Upper lobe of left lung (tissue), 6 donors: ENCODE data around the gene DNAI1. TPM values are rescaled to one million over a fixed set of nuclear protein-coding genes. Genes with fewer than 3 reads are reported as not detected.

Experiments used
- ATAC-seq, 2 donors: fragments of 200-7000 bp; cut with Tn5 transposase; one replicate each; pipeline ENCODE4 v1.9.1; 2022; ENCODE audit warnings: mild to moderate bottlenecking in 2 of 2, moderate library complexity in 2 of 2; ENCODE audit not compliant: low FRiP score in 2 of 2
- DNase-seq, 2 donors: peaks; one replicate each; pipeline ENCODE4 v3.0.0-alpha.2; 2019 to 2020
- H3K27ac ChIP-seq, 4 donors: fragments of 200-600 bp; sonication (generic); one replicate each; pipeline ENCODE4 v1.5.1; 2016 to 2019
- H3K27me3 ChIP-seq, 4 donors: fragments of 200-600 bp; sonication (generic); one replicate each; pipeline ENCODE4 v1.5.1; 2017 to 2019
- H3K36me3 ChIP-seq, 4 donors: fragments of 200-600 bp; sonication (generic); one replicate each; pipeline ENCODE4 v1.5.1; 2016 to 2019
- H3K4me1 ChIP-seq, 4 donors: fragments of 200-600 bp; sonication (generic); one replicate each; pipeline ENCODE4 v1.5.1; 2018 to 2019
- H3K4me3 ChIP-seq, 4 donors: fragments of 200-600 bp; sonication (generic); one replicate each; pipeline ENCODE4 v1.5.1; 2017 to 2019; ENCODE audit warnings: mild to moderate bottlenecking in 2 of 4, moderate library complexity in 1 of 4
- H3K9me3 ChIP-seq, 4 donors: fragments of 200-600 bp; sonication (generic); one replicate each; pipeline ENCODE4 v1.5.1; 2018 to 2019
- EP300 ChIP-seq, 4 donors: sonication (generic); formaldehyde crosslinking; IDR thresholded peaks; one replicate each; pipeline ENCODE4 v1.5.1; 2017; ENCODE audit warnings: antibody characterized with exemption in 4 of 4, control low read depth in 2 of 4
- POLR2A ChIP-seq, 4 donors: fragments of 450-650 bp; IDR thresholded peaks; one replicate each; pipeline ENCODE4 v1.5.1; 2016 to 2017; ENCODE audit warnings: antibody characterized with exemption in 4 of 4, mild to moderate bottlenecking in 2 of 4
- POLR2AphosphoS5 ChIP-seq, 2 donors: sonication (generic); formaldehyde crosslinking; IDR thresholded peaks; one replicate each; pipeline ENCODE4 v1.5.1; 2017; ENCODE audit warnings: antibody characterized with exemption in 2 of 2
- WGBS, 2 donors: methylation state at CpG; one replicate each; pipeline ENCODE4 v1.1.5; 2017 to 2018; 5-methylcytosine and 5-hydroxymethylcytosine counted together
- total RNA-seq, 6 donors: library from RNA; depleted of rRNA in 4 of 6; stranded (reverse); fragments of >200 nt in 4 of 6; gene quantifications; one replicate each; pipeline versions ENCODE4 v1.1.0 to v1.2.1, GENCODE V29; 2016 to 2021
- TF ChIP-seq, protein P1 (sequence below), 6 experiments: fragments of 450-650 bp in 4 of 6; fragments of 200-600 bp in 2 of 6; sonication (generic) in 2 of 6; IDR thresholded peaks; one replicate each; pipeline ENCODE4 v1.5.1; 2016 to 2019; ENCODE audit warnings: antibody characterized with exemption in 6 of 6
- donor health status: DM: no; HTN: no; CAD: no; lungs with moderate emphysema.
- donor health status: DM: no; HTN: yes; CAD: no; lungs with severe emphysema.

DNAI1 gene
- total RNA-seq, 6 donors from 2014 or later: 0.37 to 39.8 (median 9.7) TPM

DNA sequence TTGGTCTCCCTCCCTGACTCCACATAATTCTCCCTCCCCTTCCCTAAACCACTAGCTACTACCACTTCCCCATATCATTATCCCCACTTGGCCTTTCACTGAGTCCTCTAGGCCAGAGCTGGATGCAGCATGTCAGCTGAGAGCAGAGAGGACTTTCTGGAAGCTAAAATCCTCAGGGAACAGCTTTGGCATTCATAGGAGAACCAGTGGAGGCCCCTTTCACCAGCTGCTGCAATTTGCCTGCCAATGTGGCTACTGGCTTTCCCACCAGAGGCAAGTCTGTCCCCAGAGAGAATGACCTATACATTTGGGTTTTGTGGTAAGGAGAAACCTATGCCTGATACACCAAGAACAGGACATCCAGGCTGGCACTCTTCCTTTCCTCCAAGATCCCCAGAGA is 14.6 kb upstream of the DNAI1 start:
- DNase-seq (no peak), ATAC-seq (no peak)

DNA sequence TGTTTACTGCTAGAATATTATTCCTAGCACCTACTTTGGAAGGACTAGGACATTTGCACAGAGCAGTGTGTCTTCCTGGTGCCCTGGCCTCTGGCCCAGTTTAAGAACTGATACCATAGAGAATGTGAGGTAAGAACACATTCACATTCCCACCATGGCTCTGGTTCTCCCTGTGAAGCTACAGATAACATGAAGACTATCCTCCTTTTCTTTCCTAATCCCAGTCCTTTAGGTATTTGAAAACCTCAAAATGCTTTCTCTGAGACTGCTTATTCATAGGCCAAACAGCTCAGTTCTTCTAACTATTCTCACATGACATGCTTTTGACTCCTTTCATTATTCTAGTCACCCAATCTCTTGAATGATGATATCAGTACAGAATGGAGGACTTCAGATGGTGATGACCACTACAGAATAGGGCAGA is 12.1 kb upstream of the DNAI1 start:
- no peak overlapping the region for H3K4me3 ChIP-seq
- no peaks in the 10 kb centered on the region for H3K9me3 ChIP-seq
- H3K4me1 ChIP-seq: peaks cover 12 to 21% (median 17%) of the 10 kb centered on the region in 4 donors
- no peak overlapping the region for H3K27ac ChIP-seq
- ATAC-seq: no peak
- no peak for DNase-seq
- no peaks in the 10 kb centered on the region for H3K36me3 ChIP-seq
- TF ChIP-seq POLR2A (IDR thresholded peaks at IDR 0.05) (no peak), EP300 (IDR thresholded peaks at IDR 0.05) (no peak), POLR2AphosphoS5 (IDR thresholded peaks at IDR 0.05) (no peak)
- TF ChIP-seq, protein P1, sequence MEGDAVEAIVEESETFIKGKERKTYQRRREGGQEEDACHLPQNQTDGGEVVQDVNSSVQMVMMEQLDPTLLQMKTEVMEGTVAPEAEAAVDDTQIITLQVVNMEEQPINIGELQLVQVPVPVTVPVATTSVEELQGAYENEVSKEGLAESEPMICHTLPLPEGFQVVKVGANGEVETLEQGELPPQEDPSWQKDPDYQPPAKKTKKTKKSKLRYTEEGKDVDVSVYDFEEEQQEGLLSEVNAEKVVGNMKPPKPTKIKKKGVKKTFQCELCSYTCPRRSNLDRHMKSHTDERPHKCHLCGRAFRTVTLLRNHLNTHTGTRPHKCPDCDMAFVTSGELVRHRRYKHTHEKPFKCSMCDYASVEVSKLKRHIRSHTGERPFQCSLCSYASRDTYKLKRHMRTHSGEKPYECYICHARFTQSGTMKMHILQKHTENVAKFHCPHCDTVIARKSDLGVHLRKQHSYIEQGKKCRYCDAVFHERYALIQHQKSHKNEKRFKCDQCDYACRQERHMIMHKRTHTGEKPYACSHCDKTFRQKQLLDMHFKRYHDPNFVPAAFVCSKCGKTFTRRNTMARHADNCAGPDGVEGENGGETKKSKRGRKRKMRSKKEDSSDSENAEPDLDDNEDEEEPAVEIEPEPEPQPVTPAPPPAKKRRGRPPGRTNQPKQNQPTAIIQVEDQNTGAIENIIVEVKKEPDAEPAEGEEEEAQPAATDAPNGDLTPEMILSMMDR (IDR thresholded peaks at IDR 0.05): no peak
- H3K27me3 ChIP-seq: no peaks in the 10 kb centered on the region

More for the DNA sequence above, 14.6 kb upstream of the DNAI1 start:
- H3K27me3 ChIP-seq: no peaks in the 10 kb centered on the region
- H3K9me3 ChIP-seq: no peaks in the 10 kb centered on the region
- no peaks in the 10 kb centered on the region for H3K36me3 ChIP-seq
- no peak for TF ChIP-seq EP300 (IDR thresholded peaks at IDR 0.05)
- TF ChIP-seq, protein P1 (IDR thresholded peaks at IDR 0.05): no peak
- no peak for TF ChIP-seq POLR2A (IDR thresholded peaks at IDR 0.05)
- no peak for TF ChIP-seq POLR2AphosphoS5 (IDR thresholded peaks at IDR 0.05)
- H3K27ac ChIP-seq: no peak overlapping the region
- H3K4me1 ChIP-seq: peaks cover 11 to 18% (median 13%) of the 10 kb centered on the region in 4 donors
- no peak overlapping the region for H3K4me3 ChIP-seq

DNA sequence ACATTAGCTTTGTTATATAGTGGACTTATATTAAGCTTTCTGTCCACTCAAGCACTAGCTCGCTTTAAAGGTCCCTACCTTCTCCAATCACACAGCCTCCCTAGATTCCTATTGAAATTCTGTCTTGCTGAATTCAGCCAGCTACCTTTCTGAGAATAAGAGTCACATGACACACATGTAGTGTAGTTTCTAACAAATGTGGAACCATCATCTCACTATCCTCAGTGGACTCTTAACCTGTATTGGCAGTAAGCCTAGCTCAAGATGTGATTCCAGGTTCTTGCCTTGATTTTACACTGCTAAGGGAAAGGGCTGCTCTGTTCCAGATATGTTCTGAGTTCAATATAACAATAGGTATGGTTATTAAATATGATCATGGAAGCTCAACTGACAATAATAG is 11.7 kb upstream of the DNAI1 start:
- Histone ChIP-seq H3K9me3 (no peaks in the 10 kb centered on the region), H3K4me3 (no peak overlapping the region), H3K4me1 (peaks cover 8 to 21% (median 18%) of the 10 kb centered on the region in 4 donors), H3K27me3 (no peaks in the 10 kb centered on the region), H3K27ac (no peak overlapping the region), H3K36me3 (no peaks in the 10 kb centered on the region)
- DNase-seq (no peak), ATAC-seq (no peak)
- TF ChIP-seq EP300 (IDR thresholded peaks at IDR 0.05) (no peak), POLR2A (IDR thresholded peaks at IDR 0.05) (no peak), POLR2AphosphoS5 (IDR thresholded peaks at IDR 0.05) (no peak)
- TF ChIP-seq, protein P1 (IDR thresholded peaks at IDR 0.05): no peak
- WGBS, 2 donors: 100% methylated on average over 1 of the region's 1 CpG

DNA sequence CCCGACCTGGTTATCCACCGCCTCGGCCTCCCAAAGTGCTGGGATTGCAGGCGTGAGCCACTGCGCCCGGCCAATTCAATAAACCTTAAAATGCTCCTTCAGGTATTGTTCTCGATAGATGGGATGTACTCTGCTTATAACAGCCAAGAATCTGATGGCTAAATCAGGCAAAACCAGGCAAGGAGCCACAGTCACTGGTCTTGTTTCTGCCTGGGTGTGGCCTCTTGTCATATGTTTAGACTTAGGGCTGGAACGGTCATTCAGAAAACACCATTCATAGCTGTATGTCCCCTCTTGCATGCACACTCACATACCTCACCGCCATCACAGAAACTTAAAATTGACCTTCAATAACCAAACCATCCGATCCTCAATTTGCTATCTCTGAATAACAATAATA is 8.0 kb upstream of the DNAI1 start:
- Histone ChIP-seq H3K27me3 (no peaks in the 10 kb centered on the region), H3K36me3 (no peaks in the 10 kb centered on the region), H3K4me1 (peaks cover 8 to 42% (median 31%) of the 10 kb centered on the region in 4 donors), H3K9me3 (no peaks in the 10 kb centered on the region), H3K27ac (peak overlapping the region in 1 of 4 donors; percentile 59), H3K4me3 (no peak overlapping the region)
- no peak for DNase-seq
- no peak for ATAC-seq
- TF ChIP-seq POLR2AphosphoS5 (IDR thresholded peaks at IDR 0.05): no peak
- TF ChIP-seq, protein P1 (IDR thresholded peaks at IDR 0.05): no peak
- no peak for TF ChIP-seq POLR2A (IDR thresholded peaks at IDR 0.05)
- no peak for TF ChIP-seq EP300 (IDR thresholded peaks at IDR 0.05)
- 81 to 84% methylated on average over 10 of the region's 10 CpGs for WGBS, 2 donors

DNA sequence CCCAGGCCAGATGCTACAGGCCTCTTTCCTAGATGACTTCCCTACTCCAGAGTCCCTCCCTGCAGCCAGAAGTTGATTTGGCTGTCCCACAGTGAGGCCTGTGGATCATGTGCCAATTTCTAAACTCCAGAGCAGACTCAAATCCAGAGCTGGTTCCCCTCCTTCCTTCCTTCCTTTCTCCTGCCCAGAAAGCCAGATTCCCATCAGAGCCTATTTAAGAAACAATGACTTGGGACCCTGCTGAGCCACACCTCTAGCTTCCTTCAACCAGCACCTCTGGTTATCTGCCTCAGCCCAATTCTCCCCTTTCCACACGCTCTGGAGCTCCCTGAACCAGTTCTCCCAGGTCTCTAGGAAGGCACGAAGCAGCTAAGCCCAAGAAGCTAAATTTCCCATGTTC is 7.5 kb upstream of the DNAI1 start:
- ATAC-seq (no peak), DNase-seq (no peak)
- TF ChIP-seq POLR2A (IDR thresholded peaks at IDR 0.05): no peak
- TF ChIP-seq EP300 (IDR thresholded peaks at IDR 0.05): no peak
- no peak for TF ChIP-seq POLR2AphosphoS5 (IDR thresholded peaks at IDR 0.05)
- TF ChIP-seq, protein P1 (IDR thresholded peaks at IDR 0.05): no peak
- Histone ChIP-seq H3K9me3 (no peaks in the 10 kb centered on the region), H3K4me1 (peaks cover 8 to 42% (median 34%) of the 10 kb centered on the region in 4 donors), H3K36me3 (no peaks in the 10 kb centered on the region), H3K4me3 (no peak overlapping the region), H3K27me3 (no peaks in the 10 kb centered on the region), H3K27ac (peak overlapping the region in 3 of 4 donors; percentile 4 to 59 (median 13))
- WGBS, 2 donors: 62 to 86% methylated on average over 2 of the region's 2 CpGs
